M059J (cell line): ENCODE results near the gene NDUFS5. TPM values are rescaled to one million over a fixed set of nuclear protein-coding genes. Genes with fewer than 3 reads are reported as not detected.
"Not testable (repeated sequence)": the region's sequence is repeated elsewhere in the genome, so short reads cannot be mapped to it uniquely, and the experiment has no call there.

Source experiments
- DNase-seq: peaks from one replicate; pipeline ENCODE4 v3.0.0-alpha.2; 2012; ENCODE audit warnings: low read depth
- total RNA-seq: library from RNA; depleted of rRNA; stranded (reverse); fragments of >200 nt; shearing (Covaris generic); gene quantifications from 2 replicates; pipeline ENCODE4 v1.2.3, GENCODE V29; 2014

NDUFS5 gene
- total RNA-seq, 1 experiment from 2014 or later = 472 TPM

DNA sequence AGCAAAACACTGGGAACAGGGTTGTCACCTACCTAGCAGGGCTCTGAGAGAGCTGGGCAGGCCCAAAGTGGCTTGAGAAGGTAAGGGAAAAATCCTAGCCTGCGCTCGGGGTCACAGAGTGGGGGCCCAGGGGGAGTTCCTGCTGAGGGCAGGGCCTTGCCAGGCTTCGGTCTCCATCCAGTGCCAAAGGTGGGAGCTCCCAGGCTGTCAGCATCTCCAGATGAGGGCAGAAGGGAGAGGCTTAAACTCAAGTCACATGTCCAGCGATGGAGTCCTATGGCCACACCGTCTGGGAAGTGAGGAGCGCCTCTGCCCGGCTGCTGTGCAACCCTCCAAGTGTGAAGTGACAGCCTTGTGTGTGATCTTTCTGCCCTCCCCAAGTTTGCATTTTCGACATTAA is 11.2 kb upstream of the NDUFS5 start:
- DNase-seq = not testable (repeated sequence)

DNA sequence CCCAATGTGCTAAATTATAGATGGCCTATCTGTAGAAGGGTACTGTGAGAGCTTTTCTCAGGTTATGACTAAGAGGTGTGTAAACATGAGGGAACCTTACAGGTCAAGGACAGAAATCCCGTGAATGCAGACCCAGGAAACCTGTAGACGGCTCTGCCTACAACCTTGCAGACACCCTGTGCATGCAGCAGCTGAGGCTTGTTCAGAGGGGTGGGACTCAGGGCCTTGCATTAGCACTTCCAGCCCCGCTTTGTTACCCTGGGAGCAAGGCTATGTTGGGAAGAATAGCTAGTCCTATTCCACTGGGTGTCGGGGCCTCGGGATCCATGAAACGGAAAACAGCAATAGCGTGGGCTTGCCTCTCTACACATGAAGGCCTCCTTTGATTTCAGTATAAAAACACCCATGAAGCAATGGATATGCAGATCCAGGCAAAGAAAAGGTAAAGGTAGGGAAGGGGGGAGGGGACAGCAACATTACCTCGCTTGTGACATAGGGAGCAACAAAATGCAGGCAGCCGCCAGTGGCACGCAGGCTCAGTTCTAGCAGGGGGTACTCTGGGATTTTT is 9.5 kb upstream of the NDUFS5 start:
- no peak for DNase-seq

DNA sequence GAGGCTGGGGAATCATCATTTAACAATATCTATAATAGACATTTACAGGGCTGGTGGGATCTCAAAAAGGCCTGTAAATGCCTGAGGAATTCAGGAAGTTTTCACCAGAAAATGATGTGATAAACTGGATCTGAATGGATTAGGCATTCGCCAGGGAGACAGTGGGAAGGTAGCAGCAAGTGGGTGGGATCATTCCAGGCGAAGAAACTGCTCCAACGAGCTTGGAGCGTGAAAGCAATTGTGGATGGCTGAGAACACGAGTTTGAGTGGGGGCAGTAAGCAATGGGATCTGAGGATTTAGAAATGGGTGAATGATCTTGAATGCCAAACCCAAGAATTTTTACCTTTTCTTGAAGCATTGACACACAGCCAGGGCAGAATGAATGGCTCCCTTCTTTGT is 8.9 kb upstream of the NDUFS5 start:
- DNase-seq = no peak

- not testable (repeated sequence) for DNase-seq
Measured at GRCh38 chr1:39020494-39020893, 5.7 kb upstream of the NDUFS5 start.

DNA sequence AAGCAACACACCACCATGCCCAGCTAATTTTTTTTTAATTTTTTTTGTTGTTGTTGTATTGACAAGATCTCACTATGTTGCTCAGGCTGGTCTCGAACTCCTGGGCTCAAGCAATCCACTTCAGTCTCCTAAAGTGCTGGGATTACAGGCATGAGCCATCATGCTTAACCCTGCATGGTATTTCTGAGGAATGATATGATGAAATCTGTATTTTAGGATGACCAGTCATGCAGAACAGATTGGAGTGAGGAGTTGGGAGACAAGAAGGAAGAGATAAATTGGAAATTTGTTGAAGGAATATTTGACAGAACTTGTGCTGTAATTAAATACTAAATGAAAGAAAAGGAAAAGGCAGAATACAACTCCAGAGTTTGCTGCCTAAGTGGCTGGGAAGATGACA is 4.7 kb upstream of the NDUFS5 start:
- DNase-seq = no peak

GRCh38 chr1:39023140-39023539 is 3.0 kb upstream of the NDUFS5 start:
- no peak for DNase-seq

DNA sequence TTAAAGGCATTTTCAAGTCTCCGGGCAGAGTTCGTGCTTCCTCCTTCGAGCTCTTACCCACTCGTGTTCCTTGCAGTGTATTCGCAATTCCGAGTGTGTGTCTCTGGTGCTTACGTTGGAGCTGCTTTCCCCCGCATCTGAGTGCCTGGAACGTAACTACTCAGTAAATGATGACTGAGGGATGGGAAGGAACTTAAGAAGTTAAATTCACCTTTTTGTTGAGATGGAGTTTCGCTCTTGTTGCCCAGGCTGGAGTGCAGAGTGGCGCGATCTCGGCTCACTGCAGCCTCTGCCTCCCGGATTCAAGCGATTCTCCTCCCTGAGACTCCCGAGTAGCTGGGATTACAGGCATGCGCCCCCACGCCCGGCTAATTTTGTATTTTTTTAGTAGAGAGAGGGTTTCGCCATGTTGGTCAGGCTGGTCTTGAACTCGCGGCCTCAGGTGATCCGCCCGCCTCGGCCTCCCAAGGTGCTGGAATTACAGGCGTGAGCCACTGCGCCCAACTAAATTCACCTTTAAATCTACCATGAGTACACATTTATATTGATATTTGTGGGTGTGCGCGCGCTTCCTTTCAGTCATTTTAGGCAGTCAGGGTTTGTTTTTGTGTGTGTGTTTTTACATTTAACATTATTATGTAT is 837 bp downstream of the NDUFS5 start:
- DNase-seq = no peak

GRCh38 chr1:39034114-39034654 is 8.0 kb downstream of the NDUFS5 start:
- DNase-seq = no peak

- no peak for DNase-seq
Measured at GRCh38 chr1:39036678-39037077, 10.5 kb downstream of the NDUFS5 start.

GRCh38 chr1:39043513-39043912 is 17.4 kb downstream of the NDUFS5 start:
- DNase-seq = no peak

GRCh38 chr1:39044762-39045161 is 18.6 kb downstream of the NDUFS5 start:
- DNase-seq = no peak

- no peak for DNase-seq
Measured at GRCh38 chr1:39045231-39045630, 19.1 kb downstream of the NDUFS5 start.

GRCh38 chr1:39046613-39047210 is 20.6 kb downstream of the NDUFS5 start:
- DNase-seq = no peak

- DNase-seq = peak; percentile 94
Measured at GRCh38 chr1:39047374-39048229, 21.5 kb downstream of the NDUFS5 start.

GRCh38 chr1:39048745-39049370 is 22.7 kb downstream of the NDUFS5 start:
- DNase-seq = no peak

DNA sequence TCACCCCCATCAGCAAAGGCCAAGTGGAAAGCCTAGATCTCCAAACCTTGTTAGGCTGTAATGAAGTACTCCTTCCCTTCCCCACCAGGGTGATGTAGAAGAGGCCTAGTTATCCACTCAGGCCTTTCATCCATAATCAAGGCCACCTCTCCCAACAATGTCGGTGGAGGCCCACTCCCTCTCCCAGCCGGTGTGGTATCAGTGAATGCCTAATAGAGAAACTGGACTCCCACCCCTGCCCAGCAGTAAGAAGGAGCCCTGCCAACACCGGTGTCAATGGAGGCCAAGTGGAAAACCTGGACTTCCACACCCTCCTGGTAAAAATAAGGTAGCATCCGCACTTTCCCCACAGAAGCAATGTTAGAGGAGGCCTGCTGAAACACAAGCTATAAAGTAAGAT is 23.9 kb downstream of the NDUFS5 start:
- no peak for DNase-seq

- DNase-seq = not testable (repeated sequence)
Measured at GRCh38 chr1:39051193-39051850, 25.2 kb downstream of the NDUFS5 start.

DNA sequence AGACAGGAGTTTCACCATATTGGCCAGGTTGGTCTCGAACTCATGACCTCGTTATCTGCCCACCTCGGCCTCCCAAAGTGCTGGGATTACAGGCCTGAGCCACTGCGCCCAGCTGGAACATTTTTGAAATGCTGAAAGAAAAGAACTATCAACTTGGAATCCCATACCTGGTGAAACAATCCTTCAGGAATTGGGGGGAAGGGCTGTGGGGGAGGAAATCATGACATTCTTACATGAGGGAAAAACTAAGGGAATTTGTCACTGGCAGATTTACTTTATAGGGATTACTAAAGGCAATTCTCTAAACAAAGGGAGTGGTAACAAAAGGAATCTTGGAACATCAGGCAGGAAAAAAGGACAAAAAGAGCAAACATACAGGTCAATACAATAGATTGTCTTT is 25.8 kb downstream of the NDUFS5 start:
- DNase-seq = no peak

GRCh38 chr1:39055213-39055710 is 29.1 kb downstream of the NDUFS5 start:
- not testable (repeated sequence) for DNase-seq

- DNase-seq = not testable (repeated sequence)
Measured at GRCh38 chr1:39061516-39061915, 35.4 kb downstream of the NDUFS5 start.

- DNase-seq = peak; percentile 22
Measured at GRCh38 chr1:39061951-39062350, 35.8 kb downstream of the NDUFS5 start.
